BE2C (cell line): ENCODE measurements around the gene SEMA3A.

ENCODE experiments used
- DNase-seq: peaks from one replicate; pipeline ENCODE4 v3.0.0-alpha.2; 2020
- H3K27me3 ChIP-seq: fragments of 250-450 bp; sonication (Bioruptor Pico); 2 replicates; pipeline ENCODE4 v1.5.1; 2020; ENCODE audit warnings: mild to moderate bottlenecking
- H3K36me3 ChIP-seq: fragments of 250-450 bp; sonication (Bioruptor Pico); 2 replicates; pipeline ENCODE4 v1.5.1; 2020; ENCODE audit warnings: mild to moderate bottlenecking
- H3K4me1 ChIP-seq: fragments of 250-450 bp; sonication (Bioruptor Pico); 2 replicates; pipeline ENCODE4 v1.5.1; 2020
- H3K4me3 ChIP-seq: 2 replicates; pipeline ENCODE4 v1.5.1; 2011; ENCODE audit warnings: low read depth, low read length
- H3K9me3 ChIP-seq: fragments of 250-450 bp; sonication (Bioruptor Pico); 2 replicates; pipeline ENCODE4 v1.5.1; 2020
- TF ChIP-seq, protein P1 (sequence below): IDR thresholded peaks from 2 replicates; pipeline ENCODE4 v1.5.1; 2012; ENCODE audit warnings: mild to moderate bottlenecking, low read depth, low read length

SEMA3A gene

DNA sequence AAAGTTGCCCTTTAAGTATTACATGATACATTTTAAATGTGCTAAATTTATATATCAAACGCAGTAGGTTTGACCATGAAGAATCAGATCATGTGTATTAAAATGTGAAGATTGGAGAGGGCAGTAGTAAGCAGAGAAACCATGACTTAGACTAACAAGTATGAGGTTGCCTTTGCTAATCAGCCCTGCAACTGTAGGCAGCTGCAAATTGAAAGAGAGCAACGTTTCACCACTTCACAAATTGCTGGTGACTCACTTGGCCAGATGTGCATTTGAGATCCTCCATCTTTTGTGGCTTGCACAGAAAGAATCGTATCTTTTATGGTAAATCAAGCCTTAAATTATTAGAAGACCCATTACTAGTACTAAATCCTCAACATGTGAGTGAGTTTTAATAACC, 10.1 kb upstream of the SEMA3A start:
- no peaks in the 10 kb centered on the region for H3K4me1 ChIP-seq
- H3K36me3 ChIP-seq: no peaks in the 10 kb centered on the region
- DNase-seq: no peak
- H3K9me3 ChIP-seq: no peaks in the 10 kb centered on the region
- H3K4me3 ChIP-seq: no peak overlapping the region
- TF ChIP-seq, protein P1, sequence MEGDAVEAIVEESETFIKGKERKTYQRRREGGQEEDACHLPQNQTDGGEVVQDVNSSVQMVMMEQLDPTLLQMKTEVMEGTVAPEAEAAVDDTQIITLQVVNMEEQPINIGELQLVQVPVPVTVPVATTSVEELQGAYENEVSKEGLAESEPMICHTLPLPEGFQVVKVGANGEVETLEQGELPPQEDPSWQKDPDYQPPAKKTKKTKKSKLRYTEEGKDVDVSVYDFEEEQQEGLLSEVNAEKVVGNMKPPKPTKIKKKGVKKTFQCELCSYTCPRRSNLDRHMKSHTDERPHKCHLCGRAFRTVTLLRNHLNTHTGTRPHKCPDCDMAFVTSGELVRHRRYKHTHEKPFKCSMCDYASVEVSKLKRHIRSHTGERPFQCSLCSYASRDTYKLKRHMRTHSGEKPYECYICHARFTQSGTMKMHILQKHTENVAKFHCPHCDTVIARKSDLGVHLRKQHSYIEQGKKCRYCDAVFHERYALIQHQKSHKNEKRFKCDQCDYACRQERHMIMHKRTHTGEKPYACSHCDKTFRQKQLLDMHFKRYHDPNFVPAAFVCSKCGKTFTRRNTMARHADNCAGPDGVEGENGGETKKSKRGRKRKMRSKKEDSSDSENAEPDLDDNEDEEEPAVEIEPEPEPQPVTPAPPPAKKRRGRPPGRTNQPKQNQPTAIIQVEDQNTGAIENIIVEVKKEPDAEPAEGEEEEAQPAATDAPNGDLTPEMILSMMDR: no peak
- no peaks in the 10 kb centered on the region for H3K27me3 ChIP-seq

- Histone ChIP-seq H3K27me3 (no peaks in the 10 kb centered on the region), H3K4me1 (no peaks in the 10 kb centered on the region), H3K4me3 (no peak overlapping the region), H3K9me3 (no peaks in the 10 kb centered on the region), H3K36me3 (no peaks in the 10 kb centered on the region)
- TF ChIP-seq, protein P1: no peak
- no peak for DNase-seq
Observed at GRCh38 chr7:84202855-84203254, 8.3 kb upstream of the SEMA3A start.

DNA sequence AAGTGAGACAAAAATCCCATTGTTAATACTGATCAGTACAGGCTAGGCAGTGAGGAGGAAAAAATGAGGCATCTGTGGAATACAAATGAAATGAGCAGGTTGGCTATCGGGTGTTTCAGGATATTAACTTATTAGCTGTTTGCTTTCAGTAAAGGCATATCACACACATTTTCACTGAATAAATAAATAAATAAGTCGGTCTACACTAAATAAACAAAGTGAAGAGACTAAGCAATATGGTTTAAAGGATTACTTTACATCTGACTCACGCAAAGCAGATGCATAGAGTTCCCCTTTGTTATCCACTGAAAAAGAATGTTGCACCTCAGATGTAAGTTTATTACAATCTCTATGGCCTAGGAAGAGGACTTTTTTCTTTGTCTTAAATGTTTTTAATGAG, 6.3 kb upstream of the SEMA3A start:
- no peaks in the 10 kb centered on the region for H3K36me3 ChIP-seq
- H3K9me3 ChIP-seq: no peaks in the 10 kb centered on the region
- H3K4me1 ChIP-seq: no peaks in the 10 kb centered on the region
- H3K4me3 ChIP-seq: no peak overlapping the region
- no peaks in the 10 kb centered on the region for H3K27me3 ChIP-seq
- no peak for DNase-seq
- TF ChIP-seq, protein P1: no peak

DNA sequence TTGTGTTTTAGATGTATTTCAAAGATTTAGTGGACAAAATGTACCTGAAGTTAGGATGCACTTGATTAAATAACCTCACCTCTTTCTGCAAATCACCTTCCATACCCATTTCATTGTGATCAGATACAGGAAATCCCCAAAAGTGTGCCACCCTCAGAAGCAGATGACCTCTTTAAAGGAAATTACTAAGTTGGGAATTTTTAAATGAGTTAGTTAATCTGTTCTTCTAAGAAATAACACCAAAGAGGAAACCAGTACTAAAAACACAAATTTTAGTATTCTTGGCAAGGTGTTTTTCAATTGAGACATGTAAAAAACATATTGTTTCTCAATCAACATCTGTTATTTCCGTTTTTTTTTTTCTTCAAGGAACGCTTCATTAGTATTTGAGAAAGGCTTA, 4.6 kb upstream of the SEMA3A start:
- DNase-seq: no peak
- H3K4me1 ChIP-seq: peaks cover 5% of the 10 kb centered on the region; the same call in 1 of the 2 replicates
- no peaks in the 10 kb centered on the region for H3K27me3 ChIP-seq

GRCh38 chr7:84196084-84196503, 1.5 kb upstream of the SEMA3A start:
- DNase-seq: no peak

More for the DNA sequence above, 4.6 kb upstream of the SEMA3A start:
- no peaks in the 10 kb centered on the region for H3K36me3 ChIP-seq
- TF ChIP-seq, protein P1: no peak
- no peaks in the 10 kb centered on the region for H3K9me3 ChIP-seq
- no peak overlapping the region for H3K4me3 ChIP-seq

DNA sequence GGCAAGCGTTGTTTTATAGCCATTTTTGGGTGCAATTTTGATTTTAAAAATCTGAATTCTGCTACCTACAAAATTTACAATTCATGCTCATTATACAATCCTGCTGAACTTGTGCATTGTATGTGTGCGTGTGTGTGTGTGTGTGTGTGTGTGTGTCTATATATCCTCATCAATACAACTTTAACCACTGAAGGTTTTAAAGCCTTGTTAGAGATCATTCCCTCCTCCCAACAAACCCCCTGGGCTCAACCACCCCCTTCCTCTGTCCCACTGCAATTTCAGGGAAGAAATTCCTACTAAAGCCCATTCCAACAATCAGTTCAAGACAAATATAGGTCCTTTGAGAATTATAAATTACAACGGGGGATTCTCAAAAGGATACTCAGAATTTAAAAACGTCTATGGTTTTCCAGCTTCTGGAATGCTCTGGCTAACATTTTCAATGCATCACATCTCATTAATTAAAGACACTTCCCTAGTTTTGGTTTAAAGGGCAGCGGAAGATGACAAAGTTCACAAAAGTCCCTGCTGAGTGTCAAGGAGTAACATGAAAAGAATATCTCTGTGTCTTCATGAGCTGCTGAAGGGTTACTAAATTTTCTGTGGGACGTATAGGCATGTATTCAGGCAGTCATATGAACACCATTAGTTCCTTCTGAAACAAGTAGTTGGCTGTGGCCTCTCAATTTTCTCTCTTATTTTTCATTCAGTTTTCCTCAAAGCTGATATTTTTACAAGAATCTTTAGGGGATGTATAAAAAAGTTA, 889 bp upstream of the SEMA3A start:
- Histone ChIP-seq H3K9me3 (no peaks in the 10 kb centered on the region), H3K36me3 (no peaks in the 10 kb centered on the region), H3K4me1 (peaks cover 5% of the 10 kb centered on the region; the same call in 1 of the 2 replicates), H3K27me3 (no peaks in the 10 kb centered on the region), H3K4me3 (peak overlapping the region; percentile 69)
- TF ChIP-seq, protein P1: no peak
- DNase-seq: no peak

More at GRCh38 chr7:84196084-84196503, 1.5 kb upstream of the SEMA3A start:
- Histone ChIP-seq H3K36me3 (no peaks in the 10 kb centered on the region), H3K27me3 (no peaks in the 10 kb centered on the region), H3K4me3 (no peak overlapping the region), H3K4me1 (peaks cover 5% of the 10 kb centered on the region; the same call in 1 of the 2 replicates), H3K9me3 (no peaks in the 10 kb centered on the region)
- TF ChIP-seq, protein P1: no peak
